AG04450 (cell line): ENCODE measurements around the gene KRT34. TPM values are rescaled to one million over a fixed set of nuclear protein-coding genes. Genes with fewer than 3 reads are reported as not detected.

Source experiments
- CTCF ChIA-PET: fragments of 300-600, 350-600 bp; formaldehyde crosslinking; extraction: SDS; loops from one replicate; lab custom pipeline; 2022; ENCODE audit warnings: antibody characterized with exemption, inconsistent platforms; lab: Charles Lee
- POLR2A ChIA-PET: fragments of 350-600 bp; formaldehyde crosslinking; extraction: SDS; loops from one replicate; lab custom pipeline; 2021; ENCODE audit warnings: antibody characterized with exemption, inconsistent platforms; lab: Yijun Ruan, JAX
- DNase-seq: peaks from one replicate; pipeline ENCODE4 v3.0.0-alpha.2; 2011; ENCODE audit warnings: low read depth, low spot score
- H3K27ac ChIP-seq: one replicate; pipeline ENCODE4 v1.5.1; 2012; ENCODE audit warnings: low read depth, low read length, control low read depth
- H3K27me3 ChIP-seq: one replicate; pipeline ENCODE4 v1.6.0; 2012; ENCODE audit warnings: low read length; ENCODE audit not compliant: control insufficient read depth, insufficient read depth
- H3K4me3 ChIP-seq: 2 replicates; pipeline ENCODE4 v1.5.1; 2011; ENCODE audit warnings: mild to moderate bottlenecking, low read depth, low read length, control low read depth
- H3K9me3 ChIP-seq: 2 replicates; pipeline ENCODE4 v1.5.1; 2012; ENCODE audit warnings: low read length; ENCODE audit not compliant: control insufficient read depth, insufficient read depth
- polyA plus RNA-seq: library from polyadenylated mRNA; depleted of rRNA; stranded (reverse); fragments of >200 nt; gene quantifications from 2 replicates; pipeline ENCODE4 v1.2.3, GENCODE V29; 2011
- TF ChIP-seq, protein P1 (sequence below): IDR thresholded peaks from 2 replicates; pipeline ENCODE4 v1.5.1; 2011; ENCODE audit warnings: low read depth, low read length, control low read depth, inconsistent platforms

KRT34 gene
- polyA plus RNA-seq, 1 experiment = 0.27 TPM

DNA sequence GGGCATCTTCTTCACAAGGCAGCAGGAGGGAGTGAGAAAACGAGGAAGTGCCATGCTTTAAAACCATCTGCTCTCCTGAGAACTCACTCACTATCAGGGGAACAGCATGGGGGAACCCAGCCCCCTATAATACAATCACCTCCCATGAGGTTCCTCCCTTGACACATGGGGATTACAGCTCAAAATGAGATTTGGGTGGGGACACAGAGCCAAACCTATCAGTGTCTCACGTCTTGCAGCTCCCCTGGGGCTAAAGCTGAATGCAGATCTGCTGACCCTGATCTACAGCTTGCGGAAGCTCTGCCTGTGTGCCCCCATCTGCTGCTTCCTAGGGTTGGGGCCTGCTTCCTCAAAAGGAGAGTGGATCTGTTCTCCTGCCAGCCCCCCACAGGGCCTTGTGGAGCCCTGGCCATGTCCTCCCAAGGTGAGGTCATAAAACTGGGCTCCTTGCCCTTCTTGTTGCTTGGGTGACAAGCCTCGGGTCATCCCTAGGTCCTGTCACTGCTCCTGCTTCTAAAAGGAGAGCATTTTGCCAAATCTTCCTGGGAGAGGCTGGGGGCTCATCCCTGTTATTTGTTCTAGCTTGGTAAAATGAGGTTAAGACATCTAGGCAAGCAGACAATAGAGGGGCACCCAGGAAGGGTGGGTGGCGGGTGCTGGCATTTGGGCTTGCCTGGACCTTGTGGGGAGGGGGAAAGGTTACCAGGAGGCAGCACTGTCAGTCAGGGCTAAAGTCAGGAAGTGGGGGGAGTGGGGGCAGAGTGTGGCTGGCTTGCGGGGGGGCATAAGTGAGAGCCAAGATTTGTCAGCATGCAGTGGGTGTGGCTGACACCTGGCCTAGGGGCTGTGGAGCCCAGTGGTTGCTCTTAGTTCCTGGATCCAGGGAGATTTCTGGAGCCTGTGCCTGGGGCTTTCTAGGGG is 47.5 kb downstream of the KRT34 start:
- ChIA-PET POLR2A (no interaction called here), CTCF (interaction anchor here (2.2 kb wide), 1 partner anchor 13 kb away, joined by 10 read pairs; no protein-coding TSS in a partner anchor)
- no peaks in the 10 kb centered on the region for H3K27me3 ChIP-seq
- no peak overlapping the region for H3K4me3 ChIP-seq
- no peak overlapping the region for H3K27ac ChIP-seq
- TF ChIP-seq, protein P1, sequence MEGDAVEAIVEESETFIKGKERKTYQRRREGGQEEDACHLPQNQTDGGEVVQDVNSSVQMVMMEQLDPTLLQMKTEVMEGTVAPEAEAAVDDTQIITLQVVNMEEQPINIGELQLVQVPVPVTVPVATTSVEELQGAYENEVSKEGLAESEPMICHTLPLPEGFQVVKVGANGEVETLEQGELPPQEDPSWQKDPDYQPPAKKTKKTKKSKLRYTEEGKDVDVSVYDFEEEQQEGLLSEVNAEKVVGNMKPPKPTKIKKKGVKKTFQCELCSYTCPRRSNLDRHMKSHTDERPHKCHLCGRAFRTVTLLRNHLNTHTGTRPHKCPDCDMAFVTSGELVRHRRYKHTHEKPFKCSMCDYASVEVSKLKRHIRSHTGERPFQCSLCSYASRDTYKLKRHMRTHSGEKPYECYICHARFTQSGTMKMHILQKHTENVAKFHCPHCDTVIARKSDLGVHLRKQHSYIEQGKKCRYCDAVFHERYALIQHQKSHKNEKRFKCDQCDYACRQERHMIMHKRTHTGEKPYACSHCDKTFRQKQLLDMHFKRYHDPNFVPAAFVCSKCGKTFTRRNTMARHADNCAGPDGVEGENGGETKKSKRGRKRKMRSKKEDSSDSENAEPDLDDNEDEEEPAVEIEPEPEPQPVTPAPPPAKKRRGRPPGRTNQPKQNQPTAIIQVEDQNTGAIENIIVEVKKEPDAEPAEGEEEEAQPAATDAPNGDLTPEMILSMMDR = no peak
- no peaks in the 10 kb centered on the region; the same call in 1 of the 2 replicates for H3K9me3 ChIP-seq
- no peak for DNase-seq

DNA sequence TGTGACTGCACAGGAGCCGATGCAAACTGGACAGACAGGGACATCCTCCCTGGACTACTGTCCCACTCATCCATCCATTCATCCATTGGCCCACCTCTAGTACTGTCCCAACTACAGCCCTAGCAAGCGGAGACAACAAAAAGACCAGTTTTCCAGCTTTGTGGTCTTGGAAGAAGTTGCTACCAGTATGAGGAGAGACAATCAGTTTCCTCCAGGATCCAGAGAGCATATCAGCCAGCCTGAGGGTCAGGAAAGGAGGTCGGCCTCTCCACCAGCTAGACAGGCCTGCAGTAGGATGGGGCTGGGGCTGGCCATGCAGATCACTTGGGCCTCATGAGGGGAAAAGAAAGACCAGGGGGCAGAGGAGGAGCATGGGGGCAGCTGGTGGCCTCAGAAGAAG is 48.3 kb downstream of the KRT34 start:
- TF ChIP-seq, protein P1 = no peak
- POLR2A ChIA-PET = no interaction called here
- Histone ChIP-seq H3K9me3 (no peaks in the 10 kb centered on the region; the same call in 1 of the 2 replicates), H3K27ac (no peak overlapping the region), H3K27me3 (no peaks in the 10 kb centered on the region), H3K4me3 (no peak overlapping the region)
- DNase-seq = no peak
- CTCF ChIA-PET = interaction anchor here (0.9 to 2.2 kb wide), 2 partner anchors 12 to 215 kb away, joined by 3 to 10 read pairs; no protein-coding TSS in a partner anchor

DNA sequence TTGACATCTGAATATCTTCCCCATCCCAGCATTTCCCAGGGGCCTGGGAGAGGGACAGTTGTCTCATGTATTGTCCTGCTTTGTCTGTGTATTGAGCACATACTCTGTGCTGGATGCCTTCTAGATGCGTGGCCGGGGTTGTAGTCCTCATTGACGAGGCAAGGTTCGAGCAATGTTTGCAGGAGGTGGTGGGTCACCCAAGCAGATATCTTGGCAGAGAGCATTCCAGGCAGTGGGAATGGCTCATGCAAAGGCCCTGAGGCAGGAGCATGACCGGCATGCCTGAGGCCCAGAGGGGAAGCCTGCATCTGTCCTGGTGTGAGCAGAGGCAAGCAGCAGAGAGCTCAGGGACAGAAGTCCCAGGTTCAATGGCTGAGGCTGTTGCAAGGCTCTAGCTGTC is 49.0 kb downstream of the KRT34 start:
- H3K9me3 ChIP-seq = no peaks in the 10 kb centered on the region; the same call in 1 of the 2 replicates
- no peak for DNase-seq
- TF ChIP-seq, protein P1 = no peak
- H3K4me3 ChIP-seq = no peak overlapping the region
- ChIA-PET CTCF (interaction anchor here (0.9 to 2.2 kb wide), 2 partner anchors 11 to 216 kb away, joined by 3 to 10 read pairs; no protein-coding TSS in a partner anchor), POLR2A (no interaction called here)
- H3K27me3 ChIP-seq = no peaks in the 10 kb centered on the region
- no peak overlapping the region for H3K27ac ChIP-seq

DNA sequence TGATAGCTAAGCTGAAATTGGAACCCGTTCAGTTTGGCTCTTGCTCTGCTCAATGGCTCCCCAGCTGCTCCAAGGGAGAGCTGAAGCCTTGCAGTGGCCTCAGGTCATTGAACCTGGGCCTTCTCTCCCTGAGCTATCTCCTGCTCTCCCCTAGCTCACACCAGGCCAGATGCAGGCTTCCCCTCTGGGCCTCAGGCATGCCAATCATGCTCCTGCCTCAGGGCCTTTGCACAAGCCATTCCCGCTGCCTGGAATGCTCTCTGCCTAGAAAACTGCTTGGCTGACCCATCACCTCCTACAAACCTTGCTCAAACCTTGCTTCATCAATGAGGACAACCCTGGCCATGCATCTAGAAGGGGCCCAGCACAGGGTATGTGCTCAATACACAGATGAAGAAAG is 49.9 kb downstream of the KRT34 start:
- Histone ChIP-seq H3K9me3 (no peaks in the 10 kb centered on the region; the same call in 1 of the 2 replicates), H3K27ac (no peak overlapping the region), H3K27me3 (no peaks in the 10 kb centered on the region), H3K4me3 (no peak overlapping the region)
- TF ChIP-seq, protein P1 = no peak
- DNase-seq = no peak
- ChIA-PET POLR2A (no interaction called here), CTCF (interaction anchor here (1.0 to 2.6 kb wide), 3 partner anchors 10 to 316 kb away, joined by 4 to 11 read pairs (median 4); no protein-coding TSS in a partner anchor)

DNA sequence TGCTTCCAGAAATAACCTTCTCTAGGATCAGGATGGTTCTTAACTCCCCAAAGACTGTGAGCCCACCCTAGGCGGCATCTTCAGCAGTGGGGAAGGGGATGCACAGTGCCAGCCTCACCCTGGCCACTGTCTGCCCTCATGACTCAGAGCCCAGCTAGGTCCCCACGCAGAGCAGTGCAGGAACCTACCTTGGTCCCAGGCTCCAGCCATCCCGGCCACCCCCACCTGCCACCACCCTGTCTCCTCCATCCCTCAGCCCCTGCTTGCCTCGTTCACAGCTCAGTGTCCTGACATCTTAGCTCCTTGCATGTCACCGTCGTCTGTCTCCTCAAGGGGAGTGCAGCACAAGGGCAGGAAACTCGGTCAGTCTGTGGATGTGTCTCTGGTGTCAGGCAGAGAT is 50.5 kb downstream of the KRT34 start:
- no peak overlapping the region for H3K27ac ChIP-seq
- H3K27me3 ChIP-seq = no peaks in the 10 kb centered on the region
- TF ChIP-seq, protein P1 = no peak
- no peaks in the 10 kb centered on the region; the same call in 1 of the 2 replicates for H3K9me3 ChIP-seq
- no peak overlapping the region for H3K4me3 ChIP-seq
- ChIA-PET POLR2A (no interaction called here), CTCF (interaction anchor here (1.0 to 2.6 kb wide), 3 partner anchors 9 to 317 kb away, joined by 4 to 11 read pairs (median 4); no protein-coding TSS in a partner anchor)
- no peak for DNase-seq
